Urinary bladder (tissue), 2 donors: Measurements from ENCODE around the gene FOXF2. TPM values are rescaled to one million over a fixed set of nuclear protein-coding genes. Genes with fewer than 3 reads are reported as not detected.

Experiments
- polyA plus RNA-seq: library from polyadenylated mRNA; stranded (reverse); fragments of 200-250 nt; gene quantifications from one replicate; pipeline ENCODE4 v1.2.3, GENCODE V29; 2013
- small RNA-seq: library from RNA; depleted of rRNA; stranded (forward); fragments of <200 nt; gene quantifications from one replicate; pipeline ENCODE3, GENCODE V24; 2014
- total RNA-seq: library from RNA; depleted of rRNA; stranded (reverse); fragments of >200 nt; gene quantifications from one replicate; pipeline ENCODE4 v1.2.3, GENCODE V29; 2014
- donor health status: healthy.

The FOXF2 gene
- total and polyA plus RNA-seq, 2 donors = 6.6 to 13.1 TPM

Small RNA genes within 50 kb of the gene (small RNA-seq; reads per million reads assigned to genes)
- not detected for gene MIR6720

Other genes starting within 250 kb of the FOXF2 start
- gene FOXQ1, start 77.5 kb upstream of the FOXF2 start, total RNA-seq = 10.8 TPM
- gene FOXQ1, start 77.5 kb upstream of the FOXF2 start, polyA plus RNA-seq = 9.0 TPM
- 7.3 TPM for gene FOXC1, start 220.3 kb downstream of the FOXF2 start, total RNA-seq
- 4.2 TPM for gene FOXC1, start 220.3 kb downstream of the FOXF2 start, polyA plus RNA-seq